ENCODE data around the gene TMEM255B. TPM values are rescaled to one million over a fixed set of nuclear protein-coding genes. Genes with fewer than 3 reads are reported as not detected.

TMEM255B gene
- total RNA-seq, 1 experiment from 2014 or later: 2.8 TPM

DNA sequence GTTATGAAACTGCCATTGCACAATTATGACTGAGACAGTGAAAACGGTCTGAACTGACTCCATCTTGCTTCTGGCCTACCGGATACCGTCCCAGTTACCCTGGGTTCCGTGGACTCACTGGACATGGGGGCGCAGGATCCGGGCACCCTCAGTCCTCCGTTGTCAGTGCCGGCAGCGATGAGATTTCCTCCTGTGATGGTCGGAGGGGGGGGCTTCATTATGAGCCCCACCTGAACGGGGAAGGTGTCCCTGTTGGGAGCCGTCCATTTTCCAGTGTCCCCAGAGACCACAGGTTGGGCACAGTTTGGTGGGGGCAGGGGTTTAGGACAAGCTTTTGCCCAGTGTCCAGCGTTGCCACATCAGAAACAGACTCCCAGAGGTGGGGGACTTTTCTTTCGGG lies 23.4 kb downstream of the TMEM255B start:
- H4K91ac ChIP-seq (ENCODE audit: insufficient read length, low read depth, low read length): no peak overlapping the region
- peaks cover 12 to 13% of the 10 kb centered on the region in 2 experiments for H3K4me1 Mint-ChIP-seq
- TF ChIP-seq, protein P1, sequence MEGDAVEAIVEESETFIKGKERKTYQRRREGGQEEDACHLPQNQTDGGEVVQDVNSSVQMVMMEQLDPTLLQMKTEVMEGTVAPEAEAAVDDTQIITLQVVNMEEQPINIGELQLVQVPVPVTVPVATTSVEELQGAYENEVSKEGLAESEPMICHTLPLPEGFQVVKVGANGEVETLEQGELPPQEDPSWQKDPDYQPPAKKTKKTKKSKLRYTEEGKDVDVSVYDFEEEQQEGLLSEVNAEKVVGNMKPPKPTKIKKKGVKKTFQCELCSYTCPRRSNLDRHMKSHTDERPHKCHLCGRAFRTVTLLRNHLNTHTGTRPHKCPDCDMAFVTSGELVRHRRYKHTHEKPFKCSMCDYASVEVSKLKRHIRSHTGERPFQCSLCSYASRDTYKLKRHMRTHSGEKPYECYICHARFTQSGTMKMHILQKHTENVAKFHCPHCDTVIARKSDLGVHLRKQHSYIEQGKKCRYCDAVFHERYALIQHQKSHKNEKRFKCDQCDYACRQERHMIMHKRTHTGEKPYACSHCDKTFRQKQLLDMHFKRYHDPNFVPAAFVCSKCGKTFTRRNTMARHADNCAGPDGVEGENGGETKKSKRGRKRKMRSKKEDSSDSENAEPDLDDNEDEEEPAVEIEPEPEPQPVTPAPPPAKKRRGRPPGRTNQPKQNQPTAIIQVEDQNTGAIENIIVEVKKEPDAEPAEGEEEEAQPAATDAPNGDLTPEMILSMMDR (conservative IDR thresholded peaks at IDR 0.05): no peak

More for the DNA sequence above, 23.4 kb downstream of the TMEM255B start:
- H3K23ac ChIP-seq (ENCODE audit: insufficient read length, low read depth, low read length): no peak overlapping the region
- H2BK12ac ChIP-seq (ENCODE audit: insufficient read length, low read depth, low read length): no peak overlapping the region
- no CpG with 5 or more reads among the region's 14 CpGs for WGBS (ENCODE audit: extremely low coverage, insufficient read length, low lambda C conversion rate)
- Mint-ChIP-seq H3K27ac (no peak overlapping the region), H3K27me3 (ENCODE audit: low read depth) (peaks cover 24% of the 10 kb centered on the region), H3K9me3 (peaks cover 14% of the 10 kb centered on the region in 2 experiments), H3K4me3 (no peak overlapping the region), H3K36me3 (ENCODE audit: insufficient read depth in 1 of 3, low read depth in 3 of 3) (peaks cover 2 to 10% (median 5%) of the 10 kb centered on the region in 3 experiments)
- no peak for DNase-seq
- no peak overlapping the region for H2BK20ac ChIP-seq (ENCODE audit: low read depth, low read length, poor library complexity, severe bottlenecking)
- no peak overlapping the region for H2BK5ac ChIP-seq (ENCODE audit: insufficient read length, low read length)
- H3T11ph ChIP-seq (ENCODE audit: low read length): no peak overlapping the region
- no peak overlapping the region for H3K18ac ChIP-seq (ENCODE audit: insufficient read length, low read depth, low read length)
- H3K56ac ChIP-seq (ENCODE audit: insufficient read length, low read depth, low read length): no peak overlapping the region
- no peaks in the 10 kb centered on the region for H3K27me3 ChIP-seq (ENCODE audit: insufficient read depth, low read length)
- H2BK120ac ChIP-seq (ENCODE audit: low read depth, low read length, poor library complexity, severe bottlenecking): no peak overlapping the region
- no peaks in the 10 kb centered on the region for H3K4me1 ChIP-seq (ENCODE audit: insufficient read depth, low read length)
- no peak overlapping the region for H3K14ac ChIP-seq (ENCODE audit: insufficient read depth, low read length)
- H3K79me1 ChIP-seq (ENCODE audit: insufficient read depth, low read depth, low read length, poor library complexity, severe bottlenecking): no peaks in the 10 kb centered on the region
- no peak overlapping the region for H2AK5ac ChIP-seq (ENCODE audit: insufficient read length, low read length)
- H3K9me3 ChIP-seq (ENCODE audit: control insufficient read depth, low read depth, low read length): no peaks in the 10 kb centered on the region
- no peak overlapping the region for H2AFZ ChIP-seq (ENCODE audit: low read length)
- H3K4me2 ChIP-seq (ENCODE audit: insufficient read depth, insufficient read length, low read length): no peak overlapping the region
- H3K27ac ChIP-seq (ENCODE audit: insufficient read length, low read depth, low read length): no peak overlapping the region
- no peak overlapping the region for H2BK15ac ChIP-seq (ENCODE audit: low read depth, low read length)
- H3K23me2 ChIP-seq (ENCODE audit: insufficient read length, low read depth, low read length, poor library complexity, severe bottlenecking): no peaks in the 10 kb centered on the region
- H4K20me1 ChIP-seq (ENCODE audit: control insufficient read depth, insufficient read depth, insufficient read length): no peaks in the 10 kb centered on the region
- H3K4ac ChIP-seq (ENCODE audit: low read depth, low read length): no peak overlapping the region
- H3K9ac ChIP-seq (ENCODE audit: extremely low read depth, insufficient read length, low read length): no peak overlapping the region
- H4K8ac ChIP-seq (replicated peaks; ENCODE audit: insufficient read length, low read depth, low read length): no peak overlapping the region
- no peaks in the 10 kb centered on the region for H3K79me2 ChIP-seq (ENCODE audit: insufficient read depth, low read length)
- no peak overlapping the region for H4K5ac ChIP-seq (ENCODE audit: insufficient read length, low read depth, low read length)

All from H9 (cell line).